ENCODE results near the gene SCRN1. TPM values are rescaled to one million over a fixed set of nuclear protein-coding genes. Genes with fewer than 3 reads are reported as not detected.

The SCRN1 gene
- total RNA-seq, 1 donor: 113 TPM

DNA sequence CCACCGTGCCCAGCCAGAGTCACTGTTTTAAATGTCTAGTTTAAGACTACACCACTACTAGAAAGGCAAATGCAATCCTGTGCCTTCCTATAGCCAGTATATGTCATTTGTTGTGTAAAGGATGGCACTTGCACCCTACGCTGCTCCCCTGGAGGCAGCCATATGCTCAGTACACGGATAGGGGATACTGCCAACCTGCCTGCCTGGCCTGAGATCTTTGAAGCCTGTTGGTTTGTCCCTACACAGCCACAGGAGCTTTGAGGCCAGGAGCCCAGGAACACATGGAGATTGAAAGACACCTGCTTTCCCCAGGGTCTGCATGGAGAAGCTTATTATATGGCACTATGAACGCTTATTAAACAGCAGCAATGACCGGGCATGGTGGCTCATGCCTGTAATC, 2.3 kb upstream of the SCRN1 start:
- no peak overlapping the region for H3K4me3 ChIP-seq (ENCODE audit: low read depth, low read length)
- DNase-seq (ENCODE audit: low read depth): no peak
- no peak for TF ChIP-seq CTCF (IDR thresholded peaks at IDR 0.05; ENCODE audit: insufficient read depth, low read depth, low read length)

- TF ChIP-seq CTCF (IDR thresholded peaks at IDR 0.05; ENCODE audit: insufficient read depth, low read depth, low read length): no peak
- no peak for DNase-seq (ENCODE audit: low read depth)
- H3K4me3 ChIP-seq (ENCODE audit: low read depth, low read length): no peak overlapping the region
Measured at GRCh38 chr7:29990931-29991330, 1.3 kb upstream of the SCRN1 start.

GRCh38 chr7:29988424-29989256, 961 bp downstream of the SCRN1 start:
- peak; percentile 75 for DNase-seq (ENCODE audit: low read depth)
- peak overlapping the region; percentile 89 for H3K4me3 ChIP-seq (ENCODE audit: low read depth, low read length)

DNA sequence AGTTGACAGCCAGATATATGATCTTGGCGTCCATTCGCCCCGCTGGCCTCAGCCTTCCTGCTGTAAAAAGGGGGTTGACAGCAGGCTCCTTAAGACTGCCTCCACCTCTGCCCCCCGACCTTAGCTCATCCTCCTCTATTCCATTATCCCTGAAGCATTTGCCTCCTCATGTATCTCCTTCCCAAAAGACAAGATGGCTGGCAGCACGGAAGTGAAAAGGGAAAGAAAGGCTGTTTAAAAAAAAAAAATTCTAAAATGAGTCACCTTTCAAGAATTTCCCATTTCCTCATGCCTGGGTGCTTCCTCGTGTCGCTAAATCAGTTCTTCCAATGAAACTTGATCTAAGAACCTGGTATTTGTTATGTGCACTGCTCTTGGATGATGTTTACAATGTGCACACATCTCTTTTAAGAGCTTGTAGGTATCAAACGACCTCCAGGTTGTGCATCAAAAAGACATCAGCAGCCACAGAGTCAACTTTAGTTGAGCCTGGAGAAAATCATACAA, 1.7 kb downstream of the SCRN1 start:
- no peak for TF ChIP-seq CTCF (IDR thresholded peaks at IDR 0.05; ENCODE audit: insufficient read depth, low read depth, low read length)
- peak; percentile 88 for DNase-seq (ENCODE audit: low read depth)
- H3K4me3 ChIP-seq (ENCODE audit: low read depth, low read length): peak overlapping the region; percentile 89

More at GRCh38 chr7:29988424-29989256, 961 bp downstream of the SCRN1 start:
- no peak for TF ChIP-seq CTCF (IDR thresholded peaks at IDR 0.05; ENCODE audit: insufficient read depth, low read depth, low read length)

- DNase-seq (ENCODE audit: low read depth): peak; percentile 53
- peak overlapping the region; percentile 89 for H3K4me3 ChIP-seq (ENCODE audit: low read depth, low read length)
- no peak for TF ChIP-seq CTCF (IDR thresholded peaks at IDR 0.05; ENCODE audit: insufficient read depth, low read depth, low read length)
Measured at GRCh38 chr7:29987083-29987482, 2.5 kb downstream of the SCRN1 start.

DNA sequence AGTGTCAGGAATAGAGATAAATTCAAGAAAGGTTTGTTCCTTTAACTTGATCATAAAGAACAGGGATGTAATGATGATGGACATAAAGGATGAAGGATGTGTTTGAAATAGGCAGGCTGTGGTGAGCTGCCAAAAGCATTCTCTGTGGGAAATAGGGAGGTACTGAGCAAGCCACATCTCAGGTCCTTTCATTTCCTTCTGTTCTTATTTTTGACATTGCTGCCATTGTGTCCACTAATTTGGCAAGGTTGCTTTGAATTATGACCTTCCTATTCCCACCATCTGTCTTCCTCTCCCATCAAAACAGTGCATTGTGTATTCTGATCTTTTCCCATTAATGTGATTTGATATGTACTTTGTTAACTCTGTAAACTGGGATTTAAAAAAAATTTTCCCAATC, 9.4 kb downstream of the SCRN1 start:
- no peak for TF ChIP-seq CTCF (IDR thresholded peaks at IDR 0.05; ENCODE audit: insufficient read depth, low read depth, low read length)
- DNase-seq (ENCODE audit: low read depth): no peak
- H3K4me3 ChIP-seq (ENCODE audit: low read depth, low read length): no peak overlapping the region
